Medulla oblongata (tissue), 1 donor: Measurements from ENCODE around the gene GRK2.
A peak's percentile ranks its signal among the peaks of the same experiment; 100 is the strongest.

Experiments
- DNase-seq: peaks from one replicate; pipeline ENCODE4 v3.0.0-alpha.2; 2015; ENCODE audit errors: extremely low spot score

GRK2 gene

GRCh38 chr11:67299471-67300191 is 33.4 kb downstream of the GRK2 start:
- no peak for DNase-seq

DNA sequence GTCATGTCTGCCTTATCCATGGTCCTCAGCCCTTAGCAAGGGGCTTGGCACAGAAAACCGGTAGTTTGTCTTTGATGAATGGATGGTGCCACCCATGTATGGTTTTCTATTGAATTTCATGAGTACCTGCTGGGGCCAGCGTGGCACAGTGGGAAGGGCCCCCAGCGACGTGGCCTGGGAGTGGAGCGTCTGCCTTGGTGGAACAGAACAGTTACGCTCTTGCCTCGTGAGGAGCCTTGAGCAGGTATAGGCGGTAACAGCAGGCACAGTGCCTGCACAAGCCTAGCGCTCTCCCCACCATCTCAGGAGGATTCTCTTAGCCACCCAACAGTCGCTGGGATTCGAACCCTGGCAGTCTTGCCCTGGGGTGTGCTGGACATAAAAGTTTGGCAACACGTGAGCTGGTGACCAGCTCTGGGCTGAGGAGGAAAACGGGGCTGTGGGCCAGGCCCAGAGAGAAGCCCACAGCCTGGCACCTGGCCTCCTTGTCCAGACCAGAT is 34.0 kb downstream of the GRK2 start:
- DNase-seq: no peak

DNA sequence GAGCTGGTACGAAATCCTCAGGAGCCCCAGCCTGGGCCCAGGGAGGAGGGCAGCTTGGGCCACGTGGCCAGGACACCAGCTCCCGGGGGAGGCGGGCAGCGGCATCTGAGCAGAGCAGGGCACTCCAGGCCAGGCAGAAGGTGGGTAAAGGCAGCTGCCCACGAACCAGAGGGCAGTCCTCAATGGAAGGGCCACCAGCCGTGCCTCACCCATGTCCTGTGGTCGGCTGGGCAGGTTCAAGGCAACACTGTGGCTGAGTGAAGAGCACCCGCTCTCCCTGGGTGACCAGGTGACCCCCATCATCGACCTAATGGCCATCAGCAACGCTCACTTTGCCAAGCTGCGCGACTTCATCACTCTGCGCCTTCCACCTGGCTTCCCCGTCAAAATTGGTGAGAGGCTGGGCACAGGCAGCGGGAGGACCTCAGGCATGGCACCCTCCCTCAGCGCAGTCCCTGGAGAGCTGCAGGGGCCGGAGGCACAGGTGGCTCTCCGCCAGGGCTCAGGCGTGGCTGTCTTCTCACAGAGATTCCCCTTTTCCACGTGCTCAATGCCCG is 34.6 kb downstream of the GRK2 start:
- DNase-seq: no peak

- no peak for DNase-seq
Measured at GRCh38 chr11:67301313-67301921, 35.1 kb downstream of the GRK2 start.

- DNase-seq: no peak
Measured at GRCh38 chr11:67301951-67302516, 35.8 kb downstream of the GRK2 start.

DNA sequence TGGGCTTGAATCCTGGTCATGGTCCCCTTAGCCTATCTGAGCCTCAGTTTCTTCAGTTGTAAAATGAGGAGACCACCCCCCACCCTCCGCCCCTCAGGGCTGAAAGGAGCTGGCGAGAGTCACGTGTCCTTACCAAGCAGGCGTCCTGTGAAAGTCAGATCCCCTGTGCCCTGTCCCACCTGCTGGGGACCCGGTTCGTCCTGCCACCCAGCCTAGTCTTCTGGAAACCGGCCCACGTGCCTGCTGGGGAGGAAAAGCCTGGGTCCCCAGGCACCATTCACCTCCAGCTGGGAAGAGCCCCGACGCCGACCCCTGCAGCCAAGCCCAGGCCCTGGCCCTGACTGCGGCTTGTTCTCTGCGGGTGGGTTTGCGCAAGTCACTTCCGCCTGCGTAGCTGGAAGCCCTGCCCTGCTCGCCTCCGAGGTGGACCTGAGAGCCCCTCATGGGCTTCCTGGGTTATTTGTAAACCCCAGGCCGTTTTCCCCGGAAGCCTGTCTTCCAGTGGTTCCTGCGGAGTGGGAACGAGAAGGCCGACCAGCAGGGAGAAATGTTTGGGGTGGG is 36.4 kb downstream of the GRK2 start:
- no peak for DNase-seq

DNA sequence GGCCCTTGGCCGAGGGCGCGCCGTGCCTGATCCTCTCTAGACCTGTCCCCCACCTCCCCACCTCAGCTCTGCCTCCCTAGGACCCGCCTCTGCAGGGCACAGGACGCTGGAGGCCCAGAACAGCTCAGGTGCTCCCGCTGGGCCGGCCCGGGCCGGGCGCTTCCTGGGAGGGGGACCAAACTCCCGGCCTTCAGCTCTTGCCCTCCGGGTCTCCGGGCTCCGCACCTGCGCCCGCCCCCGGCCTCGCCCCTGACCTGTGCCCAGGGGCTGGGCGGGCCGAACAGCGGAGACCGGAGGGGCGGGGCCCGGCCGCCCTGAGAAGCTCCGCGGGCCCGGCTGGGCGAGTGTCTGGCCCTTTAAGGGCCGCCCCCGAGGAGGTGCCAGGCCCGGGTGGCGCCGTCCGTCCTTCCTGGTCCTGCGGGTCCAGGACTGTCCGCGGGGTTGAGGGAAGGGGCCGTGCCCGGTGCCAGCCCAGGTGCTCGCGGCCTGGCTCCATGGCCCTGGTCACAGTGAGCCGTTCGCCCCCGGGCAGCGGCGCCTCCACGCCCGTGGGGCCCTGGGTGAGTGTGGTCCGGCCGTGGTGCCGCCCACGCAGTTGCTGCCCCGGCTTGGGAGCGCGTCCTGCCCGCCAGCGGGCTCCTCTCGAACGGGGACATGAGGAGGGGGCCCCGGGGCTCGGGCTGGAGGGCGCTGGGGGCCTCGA is 37.0 kb downstream of the GRK2 start, which contains the start of gene SSH3:
Gene SSH3 (plus strand): TSS at position 399 of the 703 bp plus-strand sequence. CDS start 96 bp downstream, at position 495.
- peak; percentile 86 for DNase-seq

DNA sequence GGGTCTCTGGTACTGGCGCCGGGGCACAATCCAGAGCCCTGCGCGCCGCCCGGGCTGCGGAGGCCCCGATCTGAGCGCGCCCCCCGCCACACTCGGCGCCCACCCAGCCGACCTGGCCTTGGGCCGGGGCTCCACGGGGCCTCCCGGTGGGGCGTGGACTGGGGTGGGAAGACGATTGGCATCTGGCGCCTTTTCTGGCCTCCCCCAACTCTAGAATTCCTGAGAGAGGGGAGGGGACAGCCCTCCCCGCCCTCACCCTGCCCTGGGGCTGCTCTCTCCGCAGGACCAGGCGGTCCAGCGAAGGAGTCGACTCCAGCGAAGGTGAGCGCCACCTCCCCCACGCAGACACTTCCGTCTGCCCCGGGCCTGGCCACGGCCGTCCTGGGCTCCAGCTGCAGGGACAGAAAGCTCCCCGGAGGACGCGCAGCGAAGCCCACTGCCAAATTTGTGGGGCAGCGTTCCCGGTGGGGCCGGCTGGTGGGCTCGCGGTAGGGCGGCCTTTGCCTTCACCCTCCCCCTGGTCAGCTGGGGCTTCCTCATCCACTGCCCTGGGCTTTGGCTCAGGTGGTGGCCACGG is 37.6 kb downstream of the GRK2 start:
- no peak for DNase-seq

- no peak for DNase-seq
Measured at GRCh38 chr11:67304511-67305113, 38.3 kb downstream of the GRK2 start.

DNA sequence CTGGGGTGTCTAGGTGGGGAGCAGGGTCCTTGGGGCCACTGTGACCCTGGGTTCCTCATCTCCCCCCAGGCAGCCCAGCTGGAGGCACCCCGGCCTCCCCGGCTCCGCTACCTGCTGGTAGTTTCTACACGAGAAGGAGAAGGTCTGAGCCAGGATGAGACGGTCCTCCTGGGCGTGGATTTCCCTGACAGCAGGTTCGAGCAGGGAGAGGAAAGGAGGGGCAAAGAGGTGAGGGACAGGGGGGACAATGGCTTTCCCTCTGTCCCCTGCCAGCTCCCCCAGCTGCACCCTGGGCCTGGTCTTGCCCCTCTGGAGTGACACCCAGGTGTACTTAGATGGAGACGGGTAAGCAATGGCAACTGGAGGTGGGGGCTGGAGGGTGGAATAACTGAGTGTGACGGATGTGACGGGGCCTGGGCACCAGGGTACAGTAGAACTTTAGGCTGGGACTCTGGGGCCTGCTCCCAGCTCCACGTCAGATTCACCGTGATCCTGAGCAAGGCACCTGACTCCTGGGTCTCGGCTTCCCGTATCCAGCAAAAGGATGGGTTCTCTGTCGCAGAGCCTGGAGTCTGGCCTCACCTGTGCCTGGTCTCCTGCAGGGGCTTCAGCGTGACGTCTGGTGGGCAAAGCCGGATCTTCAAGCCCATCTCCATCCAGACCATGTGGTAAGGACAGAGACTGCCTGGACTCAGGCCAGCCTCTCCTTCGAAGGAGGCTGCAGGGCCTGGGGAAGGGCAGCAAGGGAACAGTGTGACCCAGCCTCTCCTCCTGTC is 40.7 kb downstream of the GRK2 start:
- DNase-seq: no peak

DNA sequence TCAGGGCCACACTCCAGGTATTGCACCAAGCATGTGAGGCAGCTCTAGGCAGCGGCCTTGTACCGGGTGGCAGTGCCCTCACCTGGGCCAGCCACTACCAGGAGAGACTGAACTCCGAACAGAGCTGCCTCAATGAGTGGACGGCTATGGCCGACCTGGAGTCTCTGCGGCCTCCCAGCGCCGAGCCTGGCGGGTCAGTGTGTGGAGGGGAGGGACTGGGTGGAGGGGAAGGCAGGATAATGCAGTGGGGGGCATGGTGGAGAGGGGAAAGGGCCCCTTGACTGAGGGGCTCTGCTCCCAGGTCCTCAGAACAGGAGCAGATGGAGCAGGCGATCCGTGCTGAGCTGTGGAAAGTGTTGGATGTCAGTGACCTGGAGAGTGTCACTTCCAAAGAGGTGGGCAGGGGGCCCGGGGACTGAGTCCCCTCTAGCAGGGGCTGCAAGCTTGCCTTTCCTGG is 41.3 kb downstream of the GRK2 start:
- no peak for DNase-seq

- DNase-seq: no peak
Measured at GRCh38 chr11:67308031-67308866, 42.0 kb downstream of the GRK2 start.

GRCh38 chr11:67309166-67309565 is 42.9 kb downstream of the GRK2 start:
- no peak for DNase-seq

- DNase-seq: no peak
Measured at GRCh38 chr11:67309661-67310061, 43.4 kb downstream of the GRK2 start.

GRCh38 chr11:67310246-67311050 is 44.2 kb downstream of the GRK2 start:
- DNase-seq: no peak

DNA sequence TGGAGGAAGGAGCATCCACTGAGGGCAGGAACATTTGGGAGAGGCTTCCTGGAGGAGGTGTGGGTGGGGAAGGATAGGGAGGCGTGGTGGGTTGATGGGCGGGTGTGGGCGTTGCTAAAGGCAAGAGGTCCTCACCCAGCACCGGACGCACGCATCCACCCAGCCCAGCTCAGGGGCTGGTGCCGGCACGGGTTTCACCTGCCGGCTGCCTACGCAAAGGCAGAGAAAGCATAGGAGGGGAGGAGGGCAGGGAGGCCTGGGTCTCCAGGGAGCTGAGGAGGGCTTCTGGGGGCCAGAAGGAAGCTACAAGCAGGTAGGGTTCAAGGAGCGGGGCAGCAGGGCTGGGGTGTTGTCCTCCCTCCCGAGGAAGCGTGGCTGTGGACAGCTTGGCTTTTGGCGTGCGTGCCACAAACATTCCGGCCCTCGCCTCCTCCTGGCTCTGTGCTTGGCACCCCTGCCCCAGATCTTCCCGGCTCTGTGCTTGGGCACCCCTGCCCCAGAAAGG is 44.8 kb downstream of the GRK2 start:
- no peak for DNase-seq

DNA sequence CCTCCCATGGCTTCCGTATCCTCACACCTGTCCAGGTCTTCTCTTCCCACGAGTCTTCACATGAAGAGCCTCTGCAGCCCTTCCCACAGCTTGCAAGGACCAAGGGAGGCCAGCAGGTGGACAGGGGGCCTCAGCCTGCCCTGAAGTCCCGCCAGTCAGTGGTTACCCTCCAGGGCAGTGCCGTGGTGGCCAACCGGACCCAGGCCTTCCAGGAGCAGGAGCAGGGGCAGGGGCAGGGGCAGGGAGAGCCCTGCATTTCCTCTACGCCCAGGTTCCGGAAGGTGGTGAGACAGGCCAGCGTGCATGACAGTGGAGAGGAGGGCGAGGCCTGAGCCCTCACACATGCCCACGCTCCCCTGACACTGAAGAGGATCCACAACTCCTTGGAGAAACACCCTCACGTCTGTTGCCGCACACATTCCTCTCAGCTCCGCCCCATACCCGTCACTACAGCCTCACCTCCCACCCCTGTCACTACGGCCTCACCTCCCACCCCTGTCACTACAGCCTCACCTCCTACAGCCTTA is 45.3 kb downstream of the GRK2 start:
- DNase-seq: no peak
